T-helper 9 cell (primary cell): Measurements from ENCODE around the gene TRIM46.
A peak's percentile ranks its signal among the peaks of the same experiment; 100 is the strongest.

Experiments
- DNase-seq: peaks from one replicate; pipeline ENCODE4 v3.0.0-alpha.2; 2020
- total RNA-seq, 2 donors: gene quantifications; one replicate each; lab custom pipeline; 2026; lab: John Stamatoyannopoulos, UW

Gene TRIM46
- total RNA-seq: 5.6 to 8.0 reads per million in 2 donors

DNA sequence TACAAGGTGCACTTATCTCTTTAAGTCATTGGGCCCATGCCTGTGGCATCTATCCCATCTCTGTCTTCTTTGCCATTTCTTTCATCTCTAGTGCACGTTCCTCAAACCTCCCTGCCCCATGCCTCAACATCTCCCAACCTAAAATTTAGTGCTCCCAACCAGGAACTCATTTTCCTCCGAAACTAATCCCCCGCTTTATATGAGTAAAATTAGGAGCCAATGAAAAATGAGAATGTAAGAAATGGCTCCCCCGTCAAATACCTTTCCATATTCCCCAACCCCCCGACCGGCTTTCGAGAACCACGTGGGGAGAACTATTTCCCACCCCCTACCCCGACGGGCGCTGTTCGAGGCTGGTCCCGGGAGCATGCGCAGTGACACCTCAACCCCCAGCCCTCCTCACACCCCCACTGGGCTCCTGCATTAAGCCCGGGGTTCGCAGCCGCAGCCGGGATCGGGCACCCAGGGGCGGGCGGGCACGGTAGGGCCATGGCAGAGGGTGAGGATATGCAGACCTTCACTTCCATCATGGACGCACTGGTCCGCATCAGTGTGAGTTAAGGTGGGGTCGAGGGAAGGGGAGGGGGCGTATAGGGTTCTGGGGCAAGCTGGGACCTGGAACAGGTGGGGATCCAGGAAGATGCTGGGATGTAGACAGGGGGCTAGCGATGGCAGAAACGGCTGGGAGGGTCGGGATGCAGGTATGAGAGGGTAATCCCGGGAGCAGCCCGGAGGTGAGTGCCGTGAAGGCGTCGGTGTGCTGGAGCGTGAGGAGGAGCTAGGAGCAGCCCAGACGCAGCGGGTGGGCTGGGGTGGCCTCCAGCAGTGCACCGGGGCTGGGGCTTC is at the start of gene TRIM46:
Gene TRIM46 (plus strand): TSS at position 372 of the 846 bp plus-strand sequence. CDS start 118 bp downstream, at position 490.
- DNase-seq: peak; percentile 50

DNA sequence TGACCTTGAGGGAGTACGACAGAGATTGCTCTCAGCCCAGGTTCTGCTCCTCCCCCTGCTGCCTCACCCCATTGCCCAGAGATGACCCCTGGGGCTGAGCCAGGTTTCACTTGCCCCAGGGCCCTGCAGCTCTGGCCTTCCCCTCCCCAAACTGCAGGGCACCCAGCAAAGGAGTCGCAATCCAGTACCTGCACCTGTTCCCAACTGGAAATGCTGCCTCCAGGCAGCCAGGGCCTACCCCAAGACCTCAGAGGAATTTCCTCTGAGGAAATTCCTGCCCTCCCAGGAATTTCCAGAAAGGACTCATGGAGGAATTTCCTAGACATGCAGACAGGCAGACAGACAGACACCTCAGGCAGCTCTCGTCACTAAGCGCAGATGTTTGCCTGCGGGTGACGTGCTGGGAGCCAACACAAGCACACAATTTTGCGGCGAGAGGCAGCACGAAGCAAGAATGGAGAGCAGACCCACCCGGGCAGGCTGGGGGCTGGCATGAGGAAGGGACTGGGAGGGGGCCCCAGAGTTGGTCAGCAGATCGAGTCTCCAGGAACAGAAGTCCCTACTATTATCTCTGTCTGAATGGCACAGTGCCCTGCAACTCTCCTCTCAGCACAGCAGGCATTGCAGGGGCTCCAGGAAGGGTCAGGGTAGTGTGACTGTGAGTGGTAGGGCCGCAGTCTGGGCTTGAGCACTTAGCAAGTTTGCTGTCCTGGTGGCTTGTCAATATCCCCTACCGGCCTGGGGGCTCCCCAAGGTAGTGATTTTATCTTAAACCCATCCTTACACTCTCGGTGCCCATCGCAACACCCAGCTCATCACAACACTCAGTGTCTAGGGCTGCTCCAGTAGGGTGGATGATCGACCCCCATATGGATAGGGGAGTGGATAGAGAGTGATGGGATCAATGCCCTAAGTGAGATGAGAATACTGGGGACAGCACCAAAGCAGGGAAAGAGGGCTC is 48.9 kb upstream of the TRIM46 start:
- no peak for DNase-seq

DNA sequence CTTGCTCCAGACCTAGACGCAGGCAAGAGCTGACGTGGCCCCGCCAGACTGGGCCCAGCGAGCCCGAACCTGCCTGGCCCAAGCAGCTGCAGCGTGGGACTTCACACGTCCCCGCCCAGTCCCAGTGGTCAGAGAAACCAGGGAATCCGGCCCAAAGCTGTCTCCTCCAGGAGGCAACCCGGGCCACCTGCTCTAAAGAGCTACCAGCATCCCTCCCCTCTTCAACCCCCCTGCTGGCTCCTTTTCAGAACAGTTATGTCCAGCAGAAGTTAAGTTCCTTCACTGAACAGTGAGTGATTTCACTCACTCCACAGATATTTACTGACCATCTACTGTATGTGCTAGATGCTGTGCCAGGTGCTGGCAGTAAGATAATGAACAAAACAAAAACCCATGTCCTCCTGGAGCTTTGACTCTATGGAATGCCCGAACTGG is 48.1 kb upstream of the TRIM46 start:
- DNase-seq: no peak

GRCh38 chr1:155125946-155126555 is 47.6 kb upstream of the TRIM46 start:
- no peak for DNase-seq

GRCh38 chr1:155126556-155127104 is 47.0 kb upstream of the TRIM46 start:
- DNase-seq: peak; percentile 11

DNA sequence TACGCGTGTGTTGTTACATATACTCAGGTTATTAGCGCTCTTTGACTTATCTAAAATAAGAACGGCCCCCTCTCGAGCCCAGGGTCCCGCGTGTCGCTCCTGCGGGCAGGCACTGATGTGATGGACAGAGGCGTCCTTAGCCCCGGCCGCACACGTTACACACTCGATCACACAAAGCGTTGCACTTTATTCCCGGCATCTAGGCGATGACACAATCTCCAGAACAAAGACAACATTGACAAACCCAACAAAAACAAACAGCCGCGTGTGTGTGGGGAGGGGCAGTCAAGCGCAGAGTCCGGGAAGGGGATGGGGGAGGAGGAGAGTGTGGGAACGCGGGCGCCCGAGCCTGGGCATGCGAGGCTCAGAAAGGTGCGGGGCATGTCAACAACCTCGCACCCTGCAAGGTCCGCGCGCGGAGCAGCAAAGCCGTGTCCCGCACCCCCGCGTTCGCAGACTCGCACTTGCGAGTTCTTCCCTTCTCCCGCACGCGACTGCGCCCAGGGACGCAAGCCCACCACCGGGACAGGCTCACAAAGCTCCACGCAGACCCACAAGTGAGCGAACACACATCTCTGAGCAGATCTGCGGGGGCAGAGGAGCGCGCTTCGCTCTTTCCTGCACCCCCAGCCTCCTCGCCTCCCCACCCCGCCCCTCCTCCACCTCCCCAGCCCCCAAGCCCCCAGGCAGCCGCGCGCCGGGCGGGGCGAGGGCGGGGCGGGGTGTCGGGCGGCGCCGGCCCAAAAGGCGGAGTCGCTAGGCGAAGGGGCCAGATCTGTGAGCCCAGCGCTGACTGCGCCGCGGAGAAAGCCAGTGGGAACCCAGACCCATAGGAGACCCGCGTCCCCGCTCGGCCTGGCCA is 46.3 kb upstream of the TRIM46 start, which contains the start of gene EFNA1:
Gene EFNA1 (plus strand): TSS at position 772 of the 862 bp plus-strand sequence. CDS start 102 bp downstream, outside the sequence.
- DNase-seq: peak; percentile 34

GRCh38 chr1:155127967-155128754 is 45.5 kb upstream of the TRIM46 start:
- no peak for DNase-seq

- DNase-seq: no peak
Measured at GRCh38 chr1:155128755-155129473, 44.7 kb upstream of the TRIM46 start.

DNA sequence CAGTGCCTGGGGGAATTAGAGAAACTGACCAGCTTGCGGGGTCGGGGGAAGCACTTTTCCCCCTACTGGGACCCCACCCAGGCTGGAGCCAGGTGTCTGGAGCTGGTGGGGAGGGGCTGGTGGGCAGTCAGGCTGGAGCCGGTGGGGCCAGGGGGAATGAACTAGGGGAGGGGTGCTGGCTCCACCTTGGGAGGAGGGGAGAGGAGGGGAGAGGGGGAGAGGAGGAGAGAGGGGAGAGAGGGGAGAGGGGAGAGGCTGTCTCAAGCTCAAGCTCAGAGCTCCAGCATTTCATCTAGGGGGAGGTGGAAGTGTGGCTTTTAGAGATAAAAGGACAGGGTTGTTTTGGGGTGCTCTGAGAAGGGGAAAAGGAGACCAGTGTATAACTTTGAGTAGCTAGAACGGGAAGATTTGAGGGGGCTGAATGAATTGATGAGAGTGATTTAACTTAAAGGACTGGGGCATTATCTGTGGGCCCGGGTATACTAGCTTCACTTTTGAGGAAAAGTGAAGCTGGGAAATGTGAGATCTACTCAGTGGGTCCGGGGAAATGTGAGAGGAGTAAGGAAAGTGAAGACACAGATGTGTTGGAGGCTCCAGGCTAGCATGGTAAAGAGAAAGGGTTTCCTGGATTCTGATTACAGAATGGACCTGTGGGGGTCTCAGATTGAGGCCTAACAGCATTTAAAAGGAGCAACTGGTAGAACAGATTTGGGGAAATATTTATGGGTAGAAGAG is 43.2 kb upstream of the TRIM46 start:
- no peak for DNase-seq

DNA sequence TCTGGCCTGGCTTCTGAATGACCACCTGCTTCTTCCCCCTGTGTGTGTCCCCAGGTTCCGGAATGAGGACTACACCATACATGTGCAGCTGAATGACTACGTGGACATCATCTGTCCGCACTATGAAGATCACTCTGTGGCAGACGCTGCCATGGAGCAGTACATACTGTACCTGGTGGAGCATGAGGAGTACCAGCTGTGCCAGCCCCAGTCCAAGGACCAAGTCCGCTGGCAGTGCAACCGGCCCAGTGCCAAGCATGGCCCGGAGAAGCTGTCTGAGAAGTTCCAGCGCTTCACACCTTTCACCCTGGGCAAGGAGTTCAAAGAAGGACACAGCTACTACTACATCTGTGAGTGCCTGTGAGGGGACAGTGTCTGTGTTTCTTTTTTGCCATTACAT is 42.4 kb upstream of the TRIM46 start:
- no peak for DNase-seq

DNA sequence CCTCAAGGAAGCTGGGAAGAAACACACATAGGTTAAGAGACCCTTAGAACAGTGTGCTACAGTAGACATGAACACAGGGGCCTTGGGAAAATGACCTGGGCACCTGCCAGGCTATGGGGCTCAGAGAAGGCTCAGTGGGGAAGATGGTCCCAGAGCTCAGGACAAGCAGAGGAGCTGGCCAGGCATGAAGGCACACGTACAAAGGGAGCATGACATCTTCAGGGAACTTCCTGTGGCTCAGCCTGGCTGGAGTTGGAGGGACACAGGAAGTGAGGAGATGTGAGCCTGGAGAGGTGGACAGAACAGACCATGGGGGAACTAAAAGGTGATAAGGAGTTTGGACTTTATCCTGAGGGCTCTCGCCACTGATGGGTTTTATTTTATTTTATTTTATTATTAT is 41.8 kb upstream of the TRIM46 start:
- no peak for DNase-seq

- DNase-seq: no peak
Measured at GRCh38 chr1:155133799-155134281, 39.8 kb upstream of the TRIM46 start.

DNA sequence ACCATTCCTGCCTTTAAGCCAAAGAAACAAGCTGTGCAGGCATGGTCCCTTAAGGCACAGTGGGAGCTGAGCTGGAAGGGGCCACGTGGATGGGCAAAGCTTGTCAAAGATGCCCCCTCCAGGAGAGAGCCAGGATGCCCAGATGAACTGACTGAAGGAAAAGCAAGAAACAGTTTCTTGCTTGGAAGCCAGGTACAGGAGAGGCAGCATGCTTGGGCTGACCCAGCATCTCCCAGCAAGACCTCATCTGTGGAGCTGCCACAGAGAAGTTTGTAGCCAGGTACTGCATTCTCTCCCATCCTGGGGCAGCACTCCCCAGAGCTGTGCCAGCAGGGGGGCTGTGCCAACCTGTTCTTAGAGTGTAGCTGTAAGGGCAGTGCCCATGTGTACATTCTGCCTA is 39.3 kb upstream of the TRIM46 start:
- DNase-seq: no peak

- peak; percentile 23 for DNase-seq
Measured at GRCh38 chr1:155134880-155135414, 38.7 kb upstream of the TRIM46 start.

DNA sequence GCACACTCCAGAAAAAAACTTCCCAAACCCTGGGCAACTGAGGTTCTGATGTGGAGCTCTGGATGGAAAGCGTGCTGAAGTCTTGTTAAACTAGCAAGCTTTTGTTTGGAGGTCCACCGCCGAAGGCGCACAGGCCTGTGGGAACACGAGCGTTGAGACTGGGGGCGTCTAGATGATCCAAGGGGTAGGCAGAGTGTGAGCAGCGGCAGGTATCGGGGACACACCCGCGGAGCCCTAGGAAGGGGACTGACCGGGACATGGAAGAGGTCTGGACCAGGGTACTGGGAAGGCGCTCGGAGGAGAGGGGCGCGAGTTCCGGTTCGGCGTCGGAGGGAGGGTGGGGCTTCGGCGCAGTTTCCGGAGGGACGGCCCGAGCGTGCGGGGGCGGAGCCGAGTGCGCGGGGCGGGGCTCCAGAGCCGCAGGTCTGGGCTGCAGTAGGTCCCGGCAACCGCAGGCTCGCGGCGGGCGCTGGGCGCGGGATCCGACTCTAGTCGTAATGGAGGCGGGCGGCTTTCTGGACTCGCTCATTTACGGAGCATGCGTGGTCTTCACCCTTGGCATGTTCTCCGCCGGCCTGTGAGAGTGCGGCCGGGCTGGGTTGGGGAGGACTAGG is 38.1 kb upstream of the TRIM46 start, which contains the start of gene SLC50A1:
Gene SLC50A1 (plus strand): TSS at position 438 of the 614 bp plus-strand sequence. CDS start 60 bp downstream, at position 498.
- DNase-seq: peak; percentile 90

GRCh38 chr1:155136748-155137147 is 36.9 kb upstream of the TRIM46 start:
- no peak for DNase-seq

- no peak for DNase-seq
Measured at GRCh38 chr1:155137154-155137949, 36.3 kb upstream of the TRIM46 start.
